ENCODE results near the gene LSM2.
"Not testable (repeated sequence)": the region's sequence is repeated elsewhere in the genome, so short reads cannot be mapped to it uniquely, and the experiment has no call there.

The LSM2 gene

GRCh38 chr6:31821301-31822035, 14.7 kb upstream of the LSM2 start:
- H3K4me1 ChIP-seq (ENCODE audit: insufficient read depth, low read length, poor library complexity, severe bottlenecking): peaks cover 22% of the 10 kb centered on the region
- H3K4me2 ChIP-seq (ENCODE audit: low read depth, low read length, poor library complexity, severe bottlenecking): peak overlapping the region; percentile 74
- H2AFZ ChIP-seq (ENCODE audit: low read length): peak overlapping the region; percentile 94
- no peaks in the 10 kb centered on the region for H3K79me2 ChIP-seq (ENCODE audit: insufficient read depth, low read length)
- H3K9me3 ChIP-seq (ENCODE audit: insufficient read depth, low read depth, low read length): no peaks in the 10 kb centered on the region
- peak overlapping the region; percentile 77 for H3K9ac ChIP-seq (ENCODE audit: low read depth, low read length, poor library complexity, severe bottlenecking)
- H3F3A ChIP-seq (ENCODE audit: low read depth): peaks cover 6% of the 10 kb centered on the region; the same call in 1 of the 2 replicates
- TF ChIP-seq, protein P1, sequence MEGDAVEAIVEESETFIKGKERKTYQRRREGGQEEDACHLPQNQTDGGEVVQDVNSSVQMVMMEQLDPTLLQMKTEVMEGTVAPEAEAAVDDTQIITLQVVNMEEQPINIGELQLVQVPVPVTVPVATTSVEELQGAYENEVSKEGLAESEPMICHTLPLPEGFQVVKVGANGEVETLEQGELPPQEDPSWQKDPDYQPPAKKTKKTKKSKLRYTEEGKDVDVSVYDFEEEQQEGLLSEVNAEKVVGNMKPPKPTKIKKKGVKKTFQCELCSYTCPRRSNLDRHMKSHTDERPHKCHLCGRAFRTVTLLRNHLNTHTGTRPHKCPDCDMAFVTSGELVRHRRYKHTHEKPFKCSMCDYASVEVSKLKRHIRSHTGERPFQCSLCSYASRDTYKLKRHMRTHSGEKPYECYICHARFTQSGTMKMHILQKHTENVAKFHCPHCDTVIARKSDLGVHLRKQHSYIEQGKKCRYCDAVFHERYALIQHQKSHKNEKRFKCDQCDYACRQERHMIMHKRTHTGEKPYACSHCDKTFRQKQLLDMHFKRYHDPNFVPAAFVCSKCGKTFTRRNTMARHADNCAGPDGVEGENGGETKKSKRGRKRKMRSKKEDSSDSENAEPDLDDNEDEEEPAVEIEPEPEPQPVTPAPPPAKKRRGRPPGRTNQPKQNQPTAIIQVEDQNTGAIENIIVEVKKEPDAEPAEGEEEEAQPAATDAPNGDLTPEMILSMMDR (conservative IDR thresholded peaks at IDR 0.05; ENCODE audit: low read length): no peak
- TF ChIP-seq EZH2phosphoT487 (IDR thresholded peaks at IDR 0.05; ENCODE audit: borderline replicate concordance): no peak
- no peaks in the 10 kb centered on the region for H3K36me3 ChIP-seq (ENCODE audit: insufficient read depth, low read length)
- H3K4me3 ChIP-seq (ENCODE audit: low read length, poor library complexity, severe bottlenecking): peak overlapping the region; percentile 77
- H3K9me2 ChIP-seq (replicated peaks; ENCODE audit: low read depth, low read length): no peaks in the 10 kb centered on the region
- H4K20me1 ChIP-seq (ENCODE audit: insufficient read depth, low read length, poor library complexity, severe bottlenecking): no peaks in the 10 kb centered on the region
- H3K27me3 ChIP-seq (ENCODE audit: insufficient read depth, low read length, poor library complexity, severe bottlenecking): no peaks in the 10 kb centered on the region

DNA sequence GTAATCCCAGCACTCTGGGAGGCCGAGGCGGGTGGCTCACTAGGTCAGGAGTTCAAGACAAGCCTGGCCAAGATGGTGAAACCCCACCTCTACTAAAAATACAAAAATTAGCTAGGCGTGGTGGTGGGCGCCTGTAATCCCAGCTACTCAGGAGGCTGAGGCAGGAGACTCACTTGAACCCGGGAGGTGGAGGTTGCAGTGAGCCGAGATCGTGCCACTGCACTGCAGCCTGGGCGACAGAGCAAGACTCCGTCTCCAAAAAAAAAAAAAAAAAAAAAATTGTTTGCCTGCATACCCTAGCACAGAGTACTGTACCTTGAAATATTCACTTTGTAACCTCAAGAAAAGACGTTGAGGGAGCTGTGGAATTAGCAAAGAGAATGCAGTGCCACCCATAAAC, 13.6 kb upstream of the LSM2 start:
- H3K9ac ChIP-seq (ENCODE audit: low read depth, low read length, poor library complexity, severe bottlenecking); H3K9me2 ChIP-seq (replicated peaks; ENCODE audit: low read depth, low read length); H3K4me3 ChIP-seq (ENCODE audit: low read length, poor library complexity, severe bottlenecking); H3K4me2 ChIP-seq (ENCODE audit: low read depth, low read length, poor library complexity, severe bottlenecking); H3F3A ChIP-seq (ENCODE audit: low read depth); H2AFZ ChIP-seq (ENCODE audit: low read length); H3K9me3 ChIP-seq (ENCODE audit: insufficient read depth, low read depth, low read length); H3K79me2 ChIP-seq (ENCODE audit: insufficient read depth, low read length); H4K20me1 ChIP-seq (ENCODE audit: insufficient read depth, low read length, poor library complexity, severe bottlenecking); H3K36me3 ChIP-seq (ENCODE audit: insufficient read depth, low read length); H3K27me3 ChIP-seq (ENCODE audit: insufficient read depth, low read length, poor library complexity, severe bottlenecking): not testable (repeated sequence)
- peaks cover 22% of the 10 kb centered on the region for H3K4me1 ChIP-seq (ENCODE audit: insufficient read depth, low read length, poor library complexity, severe bottlenecking)

GRCh38 chr6:31819871-31820299, 13.1 kb upstream of the LSM2 start:
- Histone ChIP-seq H3K27me3 (ENCODE audit: insufficient read depth, low read length, poor library complexity, severe bottlenecking) (no peaks in the 10 kb centered on the region), H3K4me1 (ENCODE audit: insufficient read depth, low read length, poor library complexity, severe bottlenecking) (peaks cover 22% of the 10 kb centered on the region), H3F3A (ENCODE audit: low read depth) (peaks cover 6% of the 10 kb centered on the region; the same call in 1 of the 2 replicates), H3K79me2 (ENCODE audit: insufficient read depth, low read length) (no peaks in the 10 kb centered on the region), H3K9me3 (ENCODE audit: insufficient read depth, low read depth, low read length) (no peaks in the 10 kb centered on the region), H3K4me3 (ENCODE audit: low read length, poor library complexity, severe bottlenecking) (no peak overlapping the region), H2AFZ (ENCODE audit: low read length) (no peak overlapping the region), H3K4me2 (ENCODE audit: low read depth, low read length, poor library complexity, severe bottlenecking) (no peak overlapping the region), H3K9me2 (replicated peaks; ENCODE audit: low read depth, low read length) (no peaks in the 10 kb centered on the region), H4K20me1 (ENCODE audit: insufficient read depth, low read length, poor library complexity, severe bottlenecking) (no peaks in the 10 kb centered on the region), H3K36me3 (ENCODE audit: insufficient read depth, low read length) (no peaks in the 10 kb centered on the region), H3K9ac (ENCODE audit: low read depth, low read length, poor library complexity, severe bottlenecking) (no peak overlapping the region)
- no peak for TF ChIP-seq EZH2phosphoT487 (IDR thresholded peaks at IDR 0.05; ENCODE audit: borderline replicate concordance)
- TF ChIP-seq, protein P1 (conservative IDR thresholded peaks at IDR 0.05; ENCODE audit: low read length): no peak

- not testable (repeated sequence) for H3K79me2 ChIP-seq (ENCODE audit: insufficient read depth, low read length); H3K9me2 ChIP-seq (replicated peaks; ENCODE audit: low read depth, low read length); H3K36me3 ChIP-seq (ENCODE audit: insufficient read depth, low read length); H3K9ac ChIP-seq (ENCODE audit: low read depth, low read length, poor library complexity, severe bottlenecking); H3K27me3 ChIP-seq (ENCODE audit: insufficient read depth, low read length, poor library complexity, severe bottlenecking); H2AFZ ChIP-seq (ENCODE audit: low read length); H4K20me1 ChIP-seq (ENCODE audit: insufficient read depth, low read length, poor library complexity, severe bottlenecking); H3K9me3 ChIP-seq (ENCODE audit: insufficient read depth, low read depth, low read length); H3F3A ChIP-seq (ENCODE audit: low read depth); H3K4me2 ChIP-seq (ENCODE audit: low read depth, low read length, poor library complexity, severe bottlenecking); H3K4me3 ChIP-seq (ENCODE audit: low read length, poor library complexity, severe bottlenecking)
- H3K4me1 ChIP-seq (ENCODE audit: insufficient read depth, low read length, poor library complexity, severe bottlenecking): peaks cover 20% of the 10 kb centered on the region
Measured at GRCh38 chr6:31817929-31818511, 11.3 kb upstream of the LSM2 start.

DNA sequence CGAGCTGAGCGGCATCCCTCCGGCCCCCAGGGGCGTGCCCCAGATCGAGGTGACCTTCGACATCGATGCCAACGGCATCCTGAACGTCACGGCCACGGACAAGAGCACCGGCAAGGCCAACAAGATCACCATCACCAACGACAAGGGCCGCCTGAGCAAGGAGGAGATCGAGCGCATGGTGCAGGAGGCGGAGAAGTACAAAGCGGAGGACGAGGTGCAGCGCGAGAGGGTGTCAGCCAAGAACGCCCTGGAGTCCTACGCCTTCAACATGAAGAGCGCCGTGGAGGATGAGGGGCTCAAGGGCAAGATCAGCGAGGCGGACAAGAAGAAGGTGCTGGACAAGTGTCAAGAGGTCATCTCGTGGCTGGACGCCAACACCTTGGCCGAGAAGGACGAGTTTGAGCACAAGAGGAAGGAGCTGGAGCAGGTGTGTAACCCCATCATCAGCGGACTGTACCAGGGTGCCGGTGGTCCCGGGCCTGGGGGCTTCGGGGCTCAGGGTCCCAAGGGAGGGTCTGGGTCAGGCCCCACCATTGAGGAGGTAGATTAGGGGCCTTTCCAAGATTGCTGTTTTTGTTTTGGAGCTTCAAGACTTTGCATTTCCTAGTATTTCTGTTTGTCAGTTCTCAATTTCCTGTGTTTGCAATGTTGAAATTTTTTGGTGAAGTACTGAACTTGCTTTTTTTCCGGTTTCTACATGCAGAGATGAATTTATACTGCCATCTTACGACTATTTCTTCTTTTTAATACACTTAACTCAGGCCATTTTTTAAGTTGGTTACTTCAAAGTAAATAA, 10.6 kb upstream of the LSM2 start:
- not testable (repeated sequence) for H3K4me2 ChIP-seq (ENCODE audit: low read depth, low read length, poor library complexity, severe bottlenecking); H3K9ac ChIP-seq (ENCODE audit: low read depth, low read length, poor library complexity, severe bottlenecking); H2AFZ ChIP-seq (ENCODE audit: low read length)

More for the DNA sequence above, 10.6 kb upstream of the LSM2 start:
- not testable (repeated sequence) for H4K20me1 ChIP-seq (ENCODE audit: insufficient read depth, low read length, poor library complexity, severe bottlenecking); H3K36me3 ChIP-seq (ENCODE audit: insufficient read depth, low read length); H3K4me3 ChIP-seq (ENCODE audit: low read length, poor library complexity, severe bottlenecking); H3K9me3 ChIP-seq (ENCODE audit: insufficient read depth, low read depth, low read length); H3F3A ChIP-seq (ENCODE audit: low read depth); H3K79me2 ChIP-seq (ENCODE audit: insufficient read depth, low read length); H3K27me3 ChIP-seq (ENCODE audit: insufficient read depth, low read length, poor library complexity, severe bottlenecking); H3K9me2 ChIP-seq (replicated peaks; ENCODE audit: low read depth, low read length)
- H3K4me1 ChIP-seq (ENCODE audit: insufficient read depth, low read length, poor library complexity, severe bottlenecking): peaks cover 13% of the 10 kb centered on the region

Measured in Loucy (cell line).